HepG2 (cell line): ENCODE measurements around the gene CPLANE2. TPM values are rescaled to one million over a fixed set of nuclear protein-coding genes. Genes with fewer than 3 reads are reported as not detected.

Experiments
- AFF4 ChIP-seq: sonication (generic); formaldehyde crosslinking; IDR thresholded peaks from 2 replicates; pipeline ENCODE4 v1.4.0; 2020; ENCODE audit warnings: missing genetic modification reagents
- AHR ChIP-seq: IDR thresholded peaks from 2 replicates; pipeline ENCODE4 v1.6.1; 2018; ENCODE audit warnings: missing genetic modification reagents, missing compliant biosample characterization
- CENPX ChIP-seq: sonication (generic); formaldehyde crosslinking; IDR thresholded peaks from 2 replicates; pipeline ENCODE4 v1.9.0; 2021; ENCODE audit warnings: mild to moderate bottlenecking, missing genetic modification reagents, moderate library complexity
- GMEB1 ChIP-seq: sonication (generic); formaldehyde crosslinking; IDR thresholded peaks from 2 replicates; pipeline ENCODE4 v1.5.1; 2020; ENCODE audit warnings: missing genetic modification reagents, mild to moderate bottlenecking, borderline replicate concordance
- GPN1 ChIP-seq: sonication (generic); formaldehyde crosslinking; IDR thresholded peaks from 2 replicates; pipeline ENCODE4 v1.5.1; 2020; ENCODE audit warnings: missing genetic modification reagents, borderline replicate concordance
- HNRNPL ChIP-seq: fragments of 200-400 bp; formaldehyde crosslinking; IDR thresholded peaks from 2 replicates; pipeline ENCODE4 v1.6.1; 2017; ENCODE audit warnings: mild to moderate bottlenecking, low read depth, low read length
- HOMEZ ChIP-seq: IDR thresholded peaks from 2 replicates; pipeline ENCODE4 v1.6.1; 2016; ENCODE audit warnings: low read depth
- KDM2A ChIP-seq: sonication (generic); formaldehyde crosslinking; IDR thresholded peaks from 2 replicates; pipeline ENCODE4 v1.4.0; 2020; ENCODE audit warnings: low read depth, missing genetic modification reagents, borderline replicate concordance
- RFX1 ChIP-seq: fragments of 450-650 bp; IDR thresholded peaks from 2 replicates; pipeline ENCODE4 v1.6.1; 2017
- RFXANK ChIP-seq: IDR thresholded peaks from 2 replicates; pipeline ENCODE4 v1.6.1; 2016
- RORA ChIP-seq: sonication (generic); formaldehyde crosslinking; IDR thresholded peaks from 2 replicates; pipeline ENCODE4 v1.5.0; 2020; ENCODE audit warnings: mild to moderate bottlenecking, missing genetic modification reagents, moderate library complexity
- SIN3B ChIP-seq: fragments of 150-350 bp; IDR thresholded peaks from 2 replicates; pipeline ENCODE4 v1.6.1; 2014; ENCODE audit warnings: low read length
- ZFP36L1 ChIP-seq: sonication (generic); formaldehyde crosslinking; IDR thresholded peaks from 2 replicates; pipeline ENCODE4 v1.8.0; 2022; ENCODE audit warnings: mild to moderate bottlenecking, missing genetic modification reagents, moderate library complexity
- ZNF160 ChIP-seq: sonication (generic); formaldehyde crosslinking; IDR thresholded peaks from 2 replicates; pipeline ENCODE4 v1.8.0; 2022; ENCODE audit warnings: mild to moderate bottlenecking, inconsistent platforms, missing genetic modification reagents
- ZNF180 ChIP-seq: sonication (generic); formaldehyde crosslinking; IDR thresholded peaks from 2 replicates; pipeline ENCODE4 v1.4.0; 2020; ENCODE audit warnings: low read depth, missing genetic modification reagents, borderline replicate concordance
- ZNF431 ChIP-seq: sonication (generic); formaldehyde crosslinking; IDR thresholded peaks from 2 replicates; pipeline ENCODE4 v1.9.0; 2022; ENCODE audit warnings: missing genetic modification reagents, low read depth, mild to moderate bottlenecking, borderline replicate concordance
- ZNF432 ChIP-seq: sonication (generic); formaldehyde crosslinking; IDR thresholded peaks from 2 replicates; pipeline ENCODE4 v1.5.0; 2020; ENCODE audit warnings: missing genetic modification reagents, mild to moderate bottlenecking, borderline replicate concordance
- ZNF7 ChIP-seq: IDR thresholded peaks from 2 replicates; pipeline ENCODE4 v1.6.1; 2016; ENCODE audit warnings: missing biosample characterization, missing genetic modification reagents
- ZNF770 ChIP-seq: sonication (generic); formaldehyde crosslinking; IDR thresholded peaks from 2 replicates; pipeline ENCODE4 v1.5.0; 2020; ENCODE audit warnings: mild to moderate bottlenecking, missing genetic modification reagents
- ZNF773 ChIP-seq: sonication (generic); formaldehyde crosslinking; IDR thresholded peaks from 2 replicates; pipeline ENCODE4 v1.4.0; 2020; ENCODE audit warnings: missing genetic modification reagents, borderline replicate concordance
- polyA plus RNA-seq, 8 experiments: library from polyadenylated mRNA; depleted of rRNA in 3 of 8; stranded (reverse) in 7 of 8; unstranded in 1 of 8; fragments of >200 nt; fragmentation: Illumina TruSeq in 4 of 8; extraction: Trizol in 4 of 8; gene quantifications; 2 replicates each; pipeline versions ENCODE4 v1.2.1 to v1.2.3, GENCODE V29; 2011 to 2016; ENCODE audit warnings: low read depth in 4 of 8, missing spikeins in 1 of 8, mixed read lengths in 1 of 8; ENCODE audit not compliant: insufficient read depth in 1 of 8
- total RNA-seq, 5 experiments: library from RNA; depleted of rRNA; stranded (reverse); fragments of >200 nt; fragmentation: Illumina TruSeq; extraction: Trizol; gene quantifications; 2 replicates each; pipeline ENCODE4 v1.2.3, GENCODE V29; 2016; ENCODE audit warnings: low read depth in 1 of 5

Gene CPLANE2
- total and polyA plus RNA-seq, 2 of the 13 experiments (the other 11 are each of a cell fraction or from before 2014, with no cell fraction given): 0.29 to 1.6 TPM

- TF ChIP-seq AFF4 (CRISPR knock-in tag): no peak
- TF ChIP-seq SIN3B: no peak
- no peak for TF ChIP-seq ZNF180 (CRISPR knock-in tag)
- TF ChIP-seq ZNF432 (CRISPR knock-in tag): no peak
- TF ChIP-seq RFXANK: no peak
- TF ChIP-seq CENPX (CRISPR knock-in tag): no peak
- no peak for TF ChIP-seq ZNF160
- peak; percentile 95 for TF ChIP-seq HNRNPL
- TF ChIP-seq GPN1 (CRISPR knock-in tag): no peak
- no peak for TF ChIP-seq ZFP36L1 (CRISPR knock-in tag)
- TF ChIP-seq RORA: no peak
- TF ChIP-seq GMEB1 (CRISPR knock-in tag): no peak; the same call in 1 of the 2 replicates
- TF ChIP-seq ZNF770 (CRISPR knock-in tag): peak; percentile 40; the same call in 1 of the 2 replicates
- TF ChIP-seq ZNF431: no peak
- TF ChIP-seq RFX1: no peak
- peak; percentile 73; the same call in 1 of the 2 replicates for TF ChIP-seq KDM2A
- no peak for TF ChIP-seq ZNF7 (CRISPR knock-in tag)
- no peak for TF ChIP-seq ZNF773 (CRISPR knock-in tag)
- no peak for TF ChIP-seq AHR (CRISPR knock-in tag)
- no peak; the same call in 1 of the 2 replicates for TF ChIP-seq HOMEZ
Measured at GRCh38 chr1:16181887-16182719, 54.9 kb downstream of the CPLANE2 start (continued).
